ENCODE data around the gene NCKAP5.
A peak's percentile ranks its signal among the peaks of the same experiment; 100 is the strongest.
"Not testable (repeated sequence)": the region's sequence is repeated elsewhere in the genome, so short reads cannot be mapped to it uniquely, and the experiment has no call there.

Gene NCKAP5

DNA sequence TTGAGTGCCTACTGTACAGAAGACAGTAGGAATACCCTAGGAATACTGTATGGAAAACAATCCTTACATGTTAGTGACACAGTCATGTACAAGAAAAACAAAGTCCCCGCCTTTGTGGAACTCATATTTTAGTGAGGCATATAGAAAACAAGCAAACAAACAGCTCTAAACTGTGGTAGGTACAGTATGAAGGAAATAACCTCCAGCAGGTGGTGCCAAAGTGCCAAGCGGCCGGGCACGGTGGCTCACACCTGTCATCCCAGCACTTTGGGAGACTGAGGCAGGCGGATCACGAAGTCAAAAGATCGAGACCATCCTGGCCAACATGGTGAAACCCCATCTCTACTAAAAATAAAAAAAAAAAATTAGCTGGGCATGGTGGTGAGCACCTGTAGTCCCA is 48.6 kb downstream of the NCKAP5 start:
- DNase-seq (ENCODE audit: low read depth); H3K4me3 ChIP-seq (ENCODE audit: low read depth, low read length): not testable (repeated sequence)
- TF ChIP-seq, protein P1, sequence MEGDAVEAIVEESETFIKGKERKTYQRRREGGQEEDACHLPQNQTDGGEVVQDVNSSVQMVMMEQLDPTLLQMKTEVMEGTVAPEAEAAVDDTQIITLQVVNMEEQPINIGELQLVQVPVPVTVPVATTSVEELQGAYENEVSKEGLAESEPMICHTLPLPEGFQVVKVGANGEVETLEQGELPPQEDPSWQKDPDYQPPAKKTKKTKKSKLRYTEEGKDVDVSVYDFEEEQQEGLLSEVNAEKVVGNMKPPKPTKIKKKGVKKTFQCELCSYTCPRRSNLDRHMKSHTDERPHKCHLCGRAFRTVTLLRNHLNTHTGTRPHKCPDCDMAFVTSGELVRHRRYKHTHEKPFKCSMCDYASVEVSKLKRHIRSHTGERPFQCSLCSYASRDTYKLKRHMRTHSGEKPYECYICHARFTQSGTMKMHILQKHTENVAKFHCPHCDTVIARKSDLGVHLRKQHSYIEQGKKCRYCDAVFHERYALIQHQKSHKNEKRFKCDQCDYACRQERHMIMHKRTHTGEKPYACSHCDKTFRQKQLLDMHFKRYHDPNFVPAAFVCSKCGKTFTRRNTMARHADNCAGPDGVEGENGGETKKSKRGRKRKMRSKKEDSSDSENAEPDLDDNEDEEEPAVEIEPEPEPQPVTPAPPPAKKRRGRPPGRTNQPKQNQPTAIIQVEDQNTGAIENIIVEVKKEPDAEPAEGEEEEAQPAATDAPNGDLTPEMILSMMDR (IDR thresholded peaks at IDR 0.05; ENCODE audit: control insufficient read depth, extremely low read depth, insufficient read depth): peak; percentile 50

DNA sequence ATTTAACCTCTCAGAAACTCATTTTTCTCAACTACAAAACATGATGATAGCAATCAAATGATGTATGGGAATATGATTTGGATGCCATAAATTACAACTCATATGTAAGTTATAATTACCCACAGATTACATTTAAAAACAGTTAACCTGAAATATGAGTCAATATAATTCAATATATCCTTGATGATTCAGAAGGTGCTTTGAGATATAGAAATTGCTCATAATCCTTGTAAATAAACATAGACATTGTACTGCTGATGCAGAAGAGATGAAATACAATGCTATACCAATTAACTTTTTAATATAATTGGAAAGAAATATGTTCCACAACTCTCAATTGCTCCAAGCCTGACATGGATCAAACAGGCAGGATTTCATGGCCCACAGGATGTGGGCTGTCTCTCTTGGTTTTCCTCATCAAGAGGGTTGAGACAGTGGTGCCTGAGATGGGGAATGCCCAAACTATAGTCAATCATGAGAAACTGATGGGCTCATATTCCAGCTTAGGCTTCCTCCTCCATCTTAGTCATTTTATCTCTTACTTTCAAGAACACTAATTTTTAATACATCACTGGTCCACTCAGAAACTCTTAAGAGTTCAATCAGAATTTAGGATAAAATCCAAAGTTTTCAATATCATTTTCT is 49.4 kb downstream of the NCKAP5 start:
- DNase-seq (ENCODE audit: low read depth): no peak
- H3K4me3 ChIP-seq (ENCODE audit: low read depth, low read length): no peak overlapping the region
- TF ChIP-seq, protein P1 (IDR thresholded peaks at IDR 0.05; ENCODE audit: control insufficient read depth, extremely low read depth, insufficient read depth): no peak

DNA sequence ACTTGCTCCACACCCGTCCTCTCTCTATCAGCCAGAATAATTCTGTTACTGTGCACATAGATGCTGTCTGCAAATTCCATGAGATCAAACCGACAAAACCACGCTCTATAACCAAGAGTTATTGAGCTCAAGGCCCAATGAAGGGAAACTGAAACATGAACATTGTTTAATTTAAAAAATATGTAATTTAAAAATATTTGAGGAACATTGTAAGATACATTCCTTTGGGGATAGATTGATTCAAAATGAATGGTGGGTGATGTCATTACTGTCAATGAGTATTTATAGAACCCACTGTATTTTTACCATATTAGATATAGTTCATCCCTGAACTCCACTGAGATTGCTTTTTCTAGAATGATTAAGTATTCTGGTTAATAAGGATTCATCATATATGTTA is 50.4 kb downstream of the NCKAP5 start:
- DNase-seq (ENCODE audit: low read depth): no peak
- TF ChIP-seq, protein P1 (IDR thresholded peaks at IDR 0.05; ENCODE audit: control insufficient read depth, extremely low read depth, insufficient read depth): no peak
- H3K4me3 ChIP-seq (ENCODE audit: low read depth, low read length): no peak overlapping the region

DNA sequence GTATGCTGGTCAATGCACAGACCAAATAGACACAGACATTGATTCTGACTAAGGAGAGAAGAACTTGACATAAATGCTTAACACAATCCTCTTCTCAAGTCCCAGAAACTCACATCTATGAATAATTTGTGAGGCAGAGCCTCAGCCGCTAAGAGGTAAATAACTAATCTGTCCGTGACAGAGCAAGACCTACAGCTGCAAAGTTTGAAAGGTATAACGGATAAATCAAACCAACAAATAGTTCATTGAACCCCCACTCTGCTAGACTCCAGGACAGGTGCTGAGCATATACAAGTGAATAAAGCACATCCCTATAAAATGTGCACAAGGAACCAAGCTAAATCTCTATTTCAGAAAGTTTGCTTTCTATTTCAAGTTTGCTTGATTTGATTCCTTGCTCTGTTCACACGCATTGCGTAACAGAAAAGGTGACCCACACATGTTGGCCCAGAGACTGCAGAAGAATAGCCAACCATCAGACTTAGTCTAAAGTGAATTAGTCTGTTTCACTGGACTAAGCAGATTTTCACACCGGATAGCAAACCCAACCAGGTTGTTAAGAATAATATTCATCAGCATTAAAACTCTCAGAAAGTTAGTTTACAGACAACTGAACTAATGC is 51.7 kb downstream of the NCKAP5 start:
- no peak overlapping the region for H3K4me3 ChIP-seq (ENCODE audit: low read depth, low read length)
- DNase-seq (ENCODE audit: low read depth): no peak
- TF ChIP-seq, protein P1 (IDR thresholded peaks at IDR 0.05; ENCODE audit: control insufficient read depth, extremely low read depth, insufficient read depth): no peak

DNA sequence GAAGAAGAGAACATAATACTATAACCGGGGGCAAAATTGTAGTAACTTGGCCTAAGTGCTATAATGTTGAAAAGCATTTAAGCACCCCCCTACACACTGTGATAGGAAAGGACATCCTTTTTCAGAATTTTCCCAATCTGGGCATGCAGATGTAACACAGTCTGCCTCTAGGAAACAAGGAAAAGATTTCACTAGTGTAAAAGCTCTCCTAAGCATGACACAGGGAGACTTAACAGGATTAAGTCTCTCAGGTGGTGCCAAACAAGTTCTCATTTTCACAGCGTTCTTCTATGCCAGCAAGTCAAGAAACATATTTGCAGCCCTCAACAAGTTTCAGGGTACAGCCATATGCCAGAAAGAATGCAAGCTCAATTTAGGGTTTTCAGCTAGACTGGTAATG is 53.0 kb downstream of the NCKAP5 start:
- TF ChIP-seq, protein P1 (IDR thresholded peaks at IDR 0.05; ENCODE audit: control insufficient read depth, extremely low read depth, insufficient read depth): no peak
- H3K4me3 ChIP-seq (ENCODE audit: low read depth, low read length): no peak overlapping the region
- no peak for DNase-seq (ENCODE audit: low read depth)

DNA sequence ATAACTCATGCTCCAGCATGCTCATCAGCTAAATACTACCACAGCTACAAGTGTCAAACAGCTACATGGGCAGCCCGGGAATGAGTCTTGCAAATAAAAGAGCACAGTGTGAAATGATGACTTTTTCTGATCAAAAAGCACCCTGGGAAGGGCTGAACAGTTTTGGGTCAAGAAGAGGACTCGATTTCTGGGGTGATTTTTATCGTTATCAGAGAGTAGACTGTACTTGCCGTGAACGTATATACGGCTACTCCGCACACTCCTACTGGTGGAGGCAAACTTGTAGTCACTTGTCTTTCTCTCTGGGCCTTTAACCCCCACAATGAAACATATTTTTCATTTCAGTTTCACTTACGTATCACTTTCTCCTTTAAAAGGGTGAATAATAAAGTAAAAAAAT is 54.4 kb downstream of the NCKAP5 start:
- H3K4me3 ChIP-seq (ENCODE audit: low read depth, low read length): no peak overlapping the region
- TF ChIP-seq, protein P1 (IDR thresholded peaks at IDR 0.05; ENCODE audit: control insufficient read depth, extremely low read depth, insufficient read depth): no peak
- no peak for DNase-seq (ENCODE audit: low read depth)

DNA sequence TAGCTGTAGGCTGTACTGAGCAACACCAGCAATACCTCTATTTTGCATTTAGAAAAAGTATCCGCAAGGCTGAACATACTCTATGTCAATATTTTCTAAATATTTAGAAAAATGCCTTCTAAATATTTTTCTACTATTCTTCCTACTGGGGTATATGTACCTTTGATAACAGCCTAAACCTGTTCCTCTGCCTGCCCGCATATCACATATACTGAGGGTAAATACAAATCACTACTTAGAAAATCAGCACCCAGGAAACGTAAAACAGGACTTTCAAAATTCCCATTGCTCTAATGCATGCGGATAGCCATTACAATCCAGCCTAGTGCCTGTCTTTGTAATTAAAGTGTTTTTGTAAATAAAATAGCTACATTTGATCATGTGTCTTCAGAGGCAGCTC is 56.1 kb downstream of the NCKAP5 start:
- no peak overlapping the region for H3K4me3 ChIP-seq (ENCODE audit: low read depth, low read length)
- TF ChIP-seq, protein P1 (IDR thresholded peaks at IDR 0.05; ENCODE audit: control insufficient read depth, extremely low read depth, insufficient read depth): no peak

More for the DNA sequence above, 56.1 kb downstream of the NCKAP5 start:
- no peak for DNase-seq (ENCODE audit: low read depth)

Measured in LNCaP clone FGC (cell line).